GM12878 (cell line): ENCODE measurements around the gene TUBAL3. TPM values are rescaled to one million over a fixed set of nuclear protein-coding genes. Genes with fewer than 3 reads are reported as not detected.

Experiments used
- ATAC-seq: fragments of 200-7000 bp; cut with Tn5 transposase; 3 replicates; pipeline ENCODE4 v1.9.1; 2020; ENCODE audit warnings: mild to moderate bottlenecking, moderate library complexity
- BruUV-seq: library from RNA; stranded (reverse); fragments of 400-500 nt; replicated peaks from 2 replicates; lab custom pipeline; 2021; lab: Mats Ljungman, UMichigan
- CTCF ChIA-PET: fragments of 300-600 bp; sonication (Branson Sonifier 250); formaldehyde crosslinking; extraction: SDS; loops from one replicate; lab custom pipeline; 2021; ENCODE audit warnings: inconsistent platforms; lab: Yijun Ruan, JAX
- POLR2A ChIA-PET: fragments of 350-600 bp; formaldehyde crosslinking; extraction: SDS; loops from one replicate; lab custom pipeline; 2021; ENCODE audit warnings: inconsistent platforms; lab: Charles Lee
- RAD21 ChIA-PET: fragments of 300-600 bp; sonication (Branson Sonifier 250); formaldehyde crosslinking; loops from one replicate; lab custom pipeline; 2023; ENCODE audit warnings: antibody characterized with exemption; ENCODE audit not compliant: unreplicated experiment; lab: Charles Lee
- SMC1A ChIA-PET: fragments of 300-600 bp; sonication (Branson Sonifier 250); formaldehyde crosslinking; loops from one replicate; lab custom pipeline; 2023; ENCODE audit not compliant: unreplicated experiment, uncharacterized antibody; lab: Charles Lee
- DNase-seq: peaks from one replicate; pipeline ENCODE4 v3.0.0-alpha.2; 2011; ENCODE audit warnings: low read depth, low spot score
- FAIRE-seq: peaks from 3 replicates; lab custom pipeline; 2011; peaks lifted over from hg19 to GRCh38; lab: Jason Lieb, UNC
- H2AFZ ChIP-seq: 2 replicates; pipeline ENCODE4 v1.6.0; 2011; ENCODE audit warnings: low read depth, low read length, control low read depth; ENCODE audit not compliant: control insufficient read depth
- H3K27ac ChIP-seq: 2 replicates; pipeline ENCODE4 v1.5.1; 2011; ENCODE audit warnings: control low read depth; ENCODE audit not compliant: control insufficient read depth, insufficient read depth
- H3K27me3 ChIP-seq, 2 experiments: replicated peaks in 1 of 2; 2 replicates each; pipeline versions ENCODE4 v1.6.0 to v1.6.1; 2011; ENCODE audit warnings: low read length in 1 of 2; ENCODE audit not compliant: control insufficient read depth in 2 of 2, insufficient read depth in 2 of 2
- H3K36me3 ChIP-seq, 2 experiments: 2 replicates each; pipeline ENCODE4 v1.5.1; 2011; ENCODE audit warnings: low read length in 1 of 2; ENCODE audit not compliant: control insufficient read depth in 2 of 2, insufficient read depth in 2 of 2
- H3K4me1 ChIP-seq: 2 replicates; pipeline ENCODE4 v1.6.1; 2011; ENCODE audit warnings: mild to moderate bottlenecking, low read length, moderate library complexity, mixed read lengths; ENCODE audit not compliant: control insufficient read depth, insufficient read depth
- H3K4me2 ChIP-seq: 2 replicates; pipeline ENCODE4 v1.6.0; 2011; ENCODE audit warnings: control low read depth; ENCODE audit not compliant: control insufficient read depth, insufficient read depth
- H3K4me3 ChIP-seq: fragments of 200-600 bp; sonication (generic); 2 replicates; pipeline ENCODE4 v1.5.1; 2016
- H3K79me2 ChIP-seq: 2 replicates; pipeline ENCODE4 v1.6.0; 2011; ENCODE audit warnings: low read length; ENCODE audit not compliant: control insufficient read depth, insufficient read depth
- H3K9ac ChIP-seq: 2 replicates; pipeline ENCODE4 v1.8.0; 2011; ENCODE audit warnings: low read length, control low read depth, mixed read lengths; ENCODE audit not compliant: control insufficient read depth, insufficient read depth
- H3K9me3 ChIP-seq: replicated peaks from 3 replicates; pipeline ENCODE4 v1.5.1; 2011; ENCODE audit warnings: mild to moderate bottlenecking, low read length; ENCODE audit not compliant: control insufficient read depth, insufficient read depth
- H4K20me1 ChIP-seq: 2 replicates; pipeline ENCODE4 v1.6.0; 2011; ENCODE audit not compliant: control insufficient read depth, insufficient read depth
- IRF4 ChIP-seq: IDR thresholded peaks from 2 replicates; pipeline ENCODE4 v1.6.1; 2011; ENCODE audit warnings: low read depth, low read length
- IRF5 ChIP-seq: fragments of 450-650 bp; IDR thresholded peaks from 2 replicates; pipeline ENCODE4 v1.6.1; 2017; ENCODE audit warnings: borderline replicate concordance
- MYC ChIP-seq: IDR thresholded peaks from 2 replicates; pipeline ENCODE4 v1.6.1; 2011; ENCODE audit warnings: mild to moderate bottlenecking, low read length, moderate library complexity, inconsistent platforms; ENCODE audit not compliant: insufficient read depth, insufficient replicate concordance, insufficient read length, severe bottlenecking
- SIN3A ChIP-seq: IDR thresholded peaks from 2 replicates; pipeline ENCODE4 v1.6.1; 2012; ENCODE audit warnings: low read depth, low read length, improper control_type of control experiment
- SMAD1 ChIP-seq: fragments of 450-650 bp; IDR thresholded peaks from 2 replicates; pipeline ENCODE4 v1.6.1; 2018; ENCODE audit warnings: mild to moderate bottlenecking, low read depth; ENCODE audit not compliant: partially characterized antibody
- SMC3 ChIP-seq: IDR thresholded peaks from 2 replicates; pipeline ENCODE4 v1.6.1; 2011; ENCODE audit warnings: low read length, improper control_type of control experiment, borderline replicate concordance
- TARDBP ChIP-seq: IDR thresholded peaks from 2 replicates; pipeline ENCODE4 v1.6.1; 2016; ENCODE audit warnings: borderline replicate concordance
- ZNF217 ChIP-seq: fragments of 450-650 bp; IDR thresholded peaks from 2 replicates; pipeline ENCODE4 v1.6.1; 2017; ENCODE audit warnings: antibody characterized with exemption, mild to moderate bottlenecking
- ZSCAN29 ChIP-seq: fragments of 450-650 bp; IDR thresholded peaks from 2 replicates; pipeline ENCODE4 v1.6.1; 2017; ENCODE audit warnings: mild to moderate bottlenecking, moderate library complexity
- WGBS: methylation state at CpG from one replicate; pipeline ENCODE4 v1.1.6; 2016; ENCODE audit warnings: low lambda C conversion rate; ENCODE audit not compliant: insufficient replicate concordance, insufficient coverage; ENCODE audit errors: missing lambda C conversion rate; 5-methylcytosine and 5-hydroxymethylcytosine counted together
- in situ Hi-C: fragments of 300-500 bp; cut with MboI; formaldehyde crosslinking; loops from 9 replicates; pipeline ENCODE4 v1.14.3; 2018; ENCODE audit warnings: mixed read lengths
- intact Hi-C: fragments of 100-400 bp; cut with micrococcal nuclease; formaldehyde crosslinking; loops from one replicate; pipeline ENCODE4 v1.14.2; 2022; ENCODE audit not compliant: unreplicated experiment
- polyA plus RNA-seq, 11 experiments: library from polyadenylated mRNA; depleted of rRNA in 4 of 11; unstranded in 6 of 11; stranded (reverse) in 5 of 11; fragments of >200 nt; fragmentation: Nextera tagmentation in 4 of 11; fragmentation: Illumina TruSeq in 1 of 11; extraction: Ambion mirVana in 4 of 11; extraction: Trizol in 1 of 11; gene quantifications; 1 replicate in 1 of 11; 2 replicates in 10 of 11; pipeline versions ENCODE4 v1.2.1 to v1.2.3, GENCODE V29; 2011 to 2016; ENCODE audit warnings: inconsistent platforms in 2 of 11, missing spikeins in 2 of 11, low read depth in 1 of 11
- total RNA-seq, 4 experiments: library from RNA; depleted of rRNA in 3 of 4; stranded (reverse); fragments of >200 nt in 3 of 4; fragmentation: Illumina TruSeq in 1 of 4; extraction: Trizol in 1 of 4; gene quantifications; 2 replicates each; pipeline versions ENCODE4 v1.2.1 to v1.2.3, GENCODE V29; 2013 to 2021
- TF ChIP-seq, protein P1 (sequence below): fragments of 450-650 bp; IDR thresholded peaks from 2 replicates; pipeline ENCODE4 v1.6.1; 2016; ENCODE audit warnings: mild to moderate bottlenecking, moderate library complexity, borderline replicate concordance

Gene TUBAL3
- total and polyA plus RNA-seq, 10 of the 15 experiments (the other 5 are each of a cell fraction or from before 2014, with no cell fraction given), result 0.03 to 0.06 TPM; not detected in 8

DNA sequence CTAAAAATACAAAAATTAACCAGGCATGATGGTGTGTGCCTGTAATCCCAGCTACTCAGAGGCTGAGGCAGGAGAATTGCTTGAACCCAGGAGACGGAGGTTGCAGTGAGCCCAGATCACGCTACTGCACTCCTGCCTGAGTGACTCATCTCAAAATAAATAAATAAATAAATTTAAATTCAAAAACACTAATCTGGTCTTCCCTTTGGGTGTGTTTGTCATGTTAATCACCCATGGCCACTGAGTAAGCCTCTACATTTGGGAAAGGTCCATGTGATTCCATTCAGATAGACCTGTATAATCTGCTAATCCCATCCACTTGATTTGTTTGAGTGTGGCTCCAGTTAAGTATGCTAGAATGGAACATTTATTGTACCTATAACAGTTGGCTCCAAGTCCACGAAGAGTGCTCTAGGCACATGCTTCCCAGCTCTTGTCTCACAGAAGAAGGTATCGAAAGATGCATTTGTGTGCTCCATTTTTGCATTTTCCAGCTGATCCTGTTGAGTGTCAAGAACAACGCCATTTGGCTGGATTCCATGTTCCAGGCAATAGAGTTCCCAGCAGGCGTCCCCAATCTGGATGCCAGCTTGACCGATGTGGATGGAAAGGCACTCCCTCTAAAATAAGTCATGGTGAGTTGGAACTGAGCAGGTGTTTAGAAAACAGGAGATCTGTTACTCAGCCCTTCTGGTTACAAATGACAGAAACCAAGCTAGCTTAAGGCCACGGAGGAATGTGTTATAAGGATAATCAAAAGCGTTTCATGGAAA lies 4.0 kb downstream of the TUBAL3 start:
- no peak overlapping the region for H3K4me2 ChIP-seq
- H3K36me3 ChIP-seq, result no peaks in the 10 kb centered on the region
- RAD21 ChIA-PET, result no interaction called here
- H3K9ac ChIP-seq, result no peak overlapping the region
- BruUV-seq, result no TSS peak
- 47% methylated on average over 9 of the region's 9 CpGs for WGBS
- CTCF ChIA-PET, result interaction anchor here (1.1 to 1.3 kb wide), 2 partner anchors 17 to 222 kb away, joined by 4 read pairs; no protein-coding TSS in a partner anchor
- FAIRE-seq, result no peak
- POLR2A ChIA-PET, result no interaction called here
- intact Hi-C loops, result no loop called here
- no peak overlapping the region for H3K27ac ChIP-seq
- ATAC-seq, result no peak
- no peak for DNase-seq
- H3K4me1 ChIP-seq, result no peaks in the 10 kb centered on the region
- no peak overlapping the region for H2AFZ ChIP-seq
- H3K4me3 ChIP-seq, result no peak overlapping the region
- no peaks in the 10 kb centered on the region for H4K20me1 ChIP-seq
- SMC1A ChIA-PET, result interaction anchor here (1.3 kb wide), 1 partner anchor 33 kb away, joined by 4 read pairs; no protein-coding TSS in a partner anchor
- H3K79me2 ChIP-seq, result no peaks in the 10 kb centered on the region
- in situ Hi-C loops, result no loop called here
- no peaks in the 10 kb centered on the region for H3K9me3 ChIP-seq
- peaks cover 0 to 5% of the 10 kb centered on the region in 2 experiments; a peak in 2 of 4 replicates for H3K27me3 ChIP-seq
- TF ChIP-seq TARDBP, result no peak
- no peak for TF ChIP-seq ZSCAN29
- no peak for TF ChIP-seq SIN3A
- TF ChIP-seq IRF5, result no peak
- TF ChIP-seq ZNF217, result no peak
- no peak for TF ChIP-seq SMC3
- TF ChIP-seq SMAD1, result no peak
- TF ChIP-seq MYC, result no peak
- TF ChIP-seq IRF4, result no peak
- TF ChIP-seq, protein P1, sequence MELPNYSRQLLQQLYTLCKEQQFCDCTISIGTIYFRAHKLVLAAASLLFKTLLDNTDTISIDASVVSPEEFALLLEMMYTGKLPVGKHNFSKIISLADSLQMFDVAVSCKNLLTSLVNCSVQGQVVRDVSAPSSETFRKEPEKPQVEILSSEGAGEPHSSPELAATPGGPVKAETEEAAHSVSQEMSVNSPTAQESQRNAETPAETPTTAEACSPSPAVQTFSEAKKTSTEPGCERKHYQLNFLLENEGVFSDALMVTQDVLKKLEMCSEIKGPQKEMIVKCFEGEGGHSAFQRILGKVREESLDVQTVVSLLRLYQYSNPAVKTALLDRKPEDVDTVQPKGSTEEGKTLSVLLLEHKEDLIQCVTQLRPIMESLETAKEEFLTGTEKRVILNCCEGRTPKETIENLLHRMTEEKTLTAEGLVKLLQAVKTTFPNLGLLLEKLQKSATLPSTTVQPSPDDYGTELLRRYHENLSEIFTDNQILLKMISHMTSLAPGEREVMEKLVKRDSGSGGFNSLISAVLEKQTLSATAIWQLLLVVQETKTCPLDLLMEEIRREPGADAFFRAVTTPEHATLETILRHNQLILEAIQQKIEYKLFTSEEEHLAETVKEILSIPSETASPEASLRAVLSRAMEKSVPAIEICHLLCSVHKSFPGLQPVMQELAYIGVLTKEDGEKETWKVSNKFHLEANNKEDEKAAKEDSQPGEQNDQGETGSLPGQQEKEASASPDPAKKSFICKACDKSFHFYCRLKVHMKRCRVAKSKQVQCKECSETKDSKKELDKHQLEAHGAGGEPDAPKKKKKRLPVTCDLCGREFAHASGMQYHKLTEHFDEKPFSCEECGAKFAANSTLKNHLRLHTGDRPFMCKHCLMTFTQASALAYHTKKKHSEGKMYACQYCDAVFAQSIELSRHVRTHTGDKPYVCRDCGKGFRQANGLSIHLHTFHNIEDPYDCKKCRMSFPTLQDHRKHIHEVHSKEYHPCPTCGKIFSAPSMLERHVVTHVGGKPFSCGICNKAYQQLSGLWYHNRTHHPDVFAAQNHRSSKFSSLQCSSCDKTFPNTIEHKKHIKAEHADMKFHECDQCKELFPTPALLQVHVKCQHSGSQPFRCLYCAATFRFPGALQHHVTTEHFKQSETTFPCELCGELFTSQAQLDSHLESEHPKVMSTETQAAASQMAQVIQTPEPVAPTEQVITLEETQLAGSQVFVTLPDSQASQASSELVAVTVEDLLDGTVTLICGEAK, result no peak
